HG03439 (cell line): ENCODE results near the gene PLCB1.
"Not testable (repeated sequence)": the region's sequence is repeated elsewhere in the genome, so short reads cannot be mapped to it uniquely, and the experiment has no call there.

Source experiments
- ATAC-seq: cut with Tn5 transposase; IDR thresholded peaks from one replicate; pipeline ENCODE4 v1.9.1; 2021; ENCODE audit warnings: mild to moderate bottlenecking, moderate library complexity; ENCODE audit not compliant: unreplicated experiment

PLCB1 gene

DNA sequence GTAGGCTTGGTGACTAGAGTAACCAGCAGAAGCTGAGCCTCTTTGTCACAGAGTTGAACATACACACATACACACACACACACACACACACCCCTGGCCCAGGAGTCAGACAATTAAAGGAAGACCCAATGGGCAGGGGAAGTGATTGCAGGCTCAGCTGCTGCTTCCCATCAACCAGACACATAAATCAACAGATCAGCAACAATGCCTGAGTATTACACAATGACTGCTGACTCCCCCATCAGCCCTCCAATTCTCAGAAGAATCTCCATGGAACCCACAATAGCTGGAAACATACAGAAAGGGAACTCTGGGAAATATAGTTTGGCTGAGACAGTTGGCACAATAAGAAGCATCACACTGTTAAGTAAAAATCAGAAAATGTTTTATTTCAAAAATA, 666.4 kb downstream of the PLCB1 start:
- no peak for ATAC-seq

- ATAC-seq: no peak
These were observed 668.0 kb downstream of the PLCB1 start for GRCh38 chr20:8800089-8800488.

DNA sequence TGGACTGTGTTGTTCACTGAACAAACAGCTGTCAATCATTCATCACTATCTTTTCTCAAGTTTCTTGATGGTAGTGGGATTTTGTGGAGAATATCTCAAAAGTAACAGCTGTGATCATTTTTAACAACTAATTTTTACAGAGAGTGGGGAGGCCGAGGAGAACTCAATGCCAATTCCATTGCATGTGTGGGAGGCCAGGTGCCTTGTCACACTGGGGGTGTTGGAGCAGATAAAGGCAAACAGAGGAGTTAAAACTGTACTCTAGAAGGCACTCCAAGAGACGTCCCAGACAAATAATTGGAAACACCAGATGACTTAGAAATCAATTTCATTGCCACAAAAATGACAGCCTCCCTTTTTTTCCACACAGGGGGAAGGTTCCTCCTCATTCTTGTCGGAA, 669.6 kb downstream of the PLCB1 start:
- ATAC-seq: no peak

DNA sequence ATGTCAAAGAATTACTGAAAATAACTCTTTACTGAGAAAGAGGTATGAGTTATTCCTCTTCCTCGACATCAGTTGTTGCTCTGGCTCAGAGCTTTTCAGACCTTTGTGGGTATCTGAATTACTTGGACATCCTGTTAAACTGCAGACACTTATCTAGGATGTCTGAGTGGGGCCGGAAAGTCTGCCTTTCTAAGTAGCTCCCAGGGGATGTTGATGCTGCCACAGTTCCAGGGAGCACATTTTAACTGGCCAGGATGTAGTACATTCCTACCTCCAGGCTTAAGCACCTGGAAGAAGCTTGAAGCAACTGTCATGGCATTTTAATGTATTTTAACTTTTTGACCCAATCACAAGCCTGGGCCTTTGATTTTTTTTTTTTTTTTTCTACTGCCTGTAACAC, 671.0 kb downstream of the PLCB1 start:
- ATAC-seq: no peak

DNA sequence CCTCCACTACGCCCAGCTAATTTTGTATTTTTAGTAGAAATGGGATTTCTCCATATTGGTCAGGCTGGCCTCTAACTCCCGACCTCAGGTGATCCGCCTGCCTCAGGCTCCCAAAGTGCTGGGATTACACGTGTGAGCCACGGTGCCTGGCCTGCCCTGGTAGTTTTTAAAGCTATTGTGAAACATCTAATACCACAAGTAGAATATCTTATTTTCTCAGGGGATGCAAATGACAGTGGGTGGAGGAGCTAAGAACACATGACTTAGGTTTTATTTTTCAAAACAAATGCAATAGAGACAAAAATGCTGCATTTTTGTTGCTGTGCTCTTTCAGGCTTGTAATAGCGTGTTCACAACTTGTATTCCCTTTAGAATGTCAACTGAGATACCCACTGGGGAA, 671.9 kb downstream of the PLCB1 start:
- no peak for ATAC-seq

DNA sequence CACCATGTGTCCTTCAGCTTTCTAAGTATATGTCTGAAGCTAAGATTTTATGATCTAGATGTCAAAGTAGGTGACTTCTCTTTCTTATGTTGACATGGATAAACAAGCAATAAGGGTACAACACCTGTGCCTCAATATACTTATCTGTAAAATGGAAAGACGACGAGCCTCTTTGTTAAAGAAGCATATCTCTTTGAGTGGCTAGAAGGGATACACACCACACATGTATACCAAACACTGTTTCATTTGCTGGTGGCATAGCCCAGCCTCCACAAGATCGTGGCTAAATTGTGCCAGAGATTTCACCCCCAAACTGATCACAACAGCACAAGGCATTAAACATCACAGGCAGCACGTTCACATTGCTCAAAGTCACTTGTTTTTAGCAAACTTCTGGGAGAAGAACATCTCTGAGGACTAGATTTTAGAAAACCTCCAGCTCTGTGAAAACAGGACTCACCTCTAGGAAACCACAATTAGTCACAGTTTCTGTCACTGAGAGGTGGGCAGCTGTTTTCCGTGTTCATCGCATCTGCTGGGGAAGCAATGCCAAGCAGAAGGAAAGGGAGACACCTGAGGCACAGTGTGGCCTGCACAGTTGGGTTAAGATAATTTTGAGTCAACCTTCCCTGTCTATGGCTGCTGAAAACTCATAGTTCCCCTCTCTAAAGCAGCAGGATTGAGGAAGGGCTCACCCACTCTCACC, 673.8 kb downstream of the PLCB1 start:
- no peak for ATAC-seq

DNA sequence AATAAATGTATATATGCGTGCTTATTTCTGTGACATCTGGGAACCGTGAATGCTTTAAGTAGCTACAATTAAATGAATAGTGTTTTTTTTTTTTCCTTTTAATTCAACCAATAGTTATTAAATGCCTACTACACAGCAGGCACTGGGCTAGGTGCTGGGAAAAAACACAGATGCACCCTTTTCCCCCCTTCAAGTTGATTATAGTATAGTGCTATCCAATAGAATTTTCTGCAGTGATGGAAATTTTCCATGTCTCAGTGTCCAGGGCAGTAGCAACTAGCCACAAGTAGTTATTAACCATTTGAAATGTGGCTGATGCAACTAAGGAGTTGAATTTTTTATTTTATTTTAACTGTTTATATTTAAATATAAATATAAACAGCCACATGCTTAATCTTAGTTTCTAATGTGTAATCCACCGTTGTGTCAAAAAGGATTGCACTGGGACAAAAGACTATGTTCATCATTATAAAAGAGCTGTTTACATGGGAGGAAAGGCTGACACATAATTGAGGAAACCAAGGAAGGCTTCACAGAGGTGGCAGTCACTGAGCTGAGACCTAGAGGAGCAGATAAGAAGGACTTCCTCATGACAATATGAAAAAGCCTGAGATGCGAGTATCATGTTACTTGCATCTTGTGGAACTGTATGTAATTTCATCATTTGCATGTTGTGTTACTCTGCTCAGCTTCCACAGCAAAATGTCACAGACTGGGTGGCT, 675.6 kb downstream of the PLCB1 start:
- ATAC-seq: no peak

DNA sequence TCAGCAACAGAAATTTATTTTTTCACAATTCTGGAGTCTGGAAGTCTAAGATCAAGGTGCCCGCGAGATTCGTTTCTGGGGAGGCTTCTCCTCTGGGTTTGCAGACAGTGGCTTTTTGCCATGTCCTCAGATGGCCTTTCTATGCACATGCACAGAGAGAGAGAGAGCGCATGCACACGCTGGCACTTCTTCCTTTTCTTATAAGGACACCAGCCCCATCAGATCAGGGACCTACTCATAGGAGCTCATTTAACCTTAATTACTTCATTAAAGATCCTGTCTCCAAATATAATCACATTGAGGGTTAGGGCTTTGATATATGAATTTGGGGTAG, 676.1 kb downstream of the PLCB1 start:
- no peak for ATAC-seq

DNA sequence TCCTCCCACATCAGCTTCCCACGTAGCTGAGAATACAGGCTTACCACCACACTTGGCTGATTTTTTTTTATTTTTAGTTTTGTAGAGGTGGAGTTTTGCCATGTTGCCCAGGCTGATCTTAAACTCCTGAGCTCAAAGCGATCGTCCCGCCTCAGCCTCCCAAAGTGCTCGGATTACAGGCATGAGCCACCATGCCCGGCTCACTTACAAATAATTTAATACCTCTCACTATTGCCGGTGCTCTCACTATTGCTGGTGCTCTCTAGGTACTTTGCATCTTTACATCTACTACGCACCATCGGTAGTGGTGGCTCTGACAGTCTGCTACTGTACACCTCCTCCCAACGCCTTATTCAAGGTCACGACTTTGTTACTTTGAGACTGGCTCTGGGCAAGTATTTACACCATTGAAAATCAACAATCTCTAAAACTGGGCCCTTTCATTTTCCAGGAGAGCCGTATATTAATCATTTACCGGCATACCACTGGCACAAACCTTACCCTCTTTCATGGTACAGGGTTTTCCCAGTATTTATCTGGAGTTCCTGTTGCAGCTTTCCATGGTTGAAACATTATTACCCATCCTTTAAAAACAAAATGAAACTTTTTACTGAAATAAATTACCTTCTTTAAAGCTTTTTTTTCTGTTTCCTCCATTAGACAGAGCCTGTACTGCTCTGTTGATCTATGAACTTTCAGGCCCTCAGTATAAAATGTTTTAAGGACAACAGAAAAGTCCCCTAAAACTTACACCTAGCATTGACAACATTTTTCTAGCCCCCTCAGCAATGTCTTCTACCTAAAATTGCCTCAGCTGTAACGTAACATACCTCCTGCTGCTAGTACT, 677.3 kb downstream of the PLCB1 start:
- no peak for ATAC-seq

DNA sequence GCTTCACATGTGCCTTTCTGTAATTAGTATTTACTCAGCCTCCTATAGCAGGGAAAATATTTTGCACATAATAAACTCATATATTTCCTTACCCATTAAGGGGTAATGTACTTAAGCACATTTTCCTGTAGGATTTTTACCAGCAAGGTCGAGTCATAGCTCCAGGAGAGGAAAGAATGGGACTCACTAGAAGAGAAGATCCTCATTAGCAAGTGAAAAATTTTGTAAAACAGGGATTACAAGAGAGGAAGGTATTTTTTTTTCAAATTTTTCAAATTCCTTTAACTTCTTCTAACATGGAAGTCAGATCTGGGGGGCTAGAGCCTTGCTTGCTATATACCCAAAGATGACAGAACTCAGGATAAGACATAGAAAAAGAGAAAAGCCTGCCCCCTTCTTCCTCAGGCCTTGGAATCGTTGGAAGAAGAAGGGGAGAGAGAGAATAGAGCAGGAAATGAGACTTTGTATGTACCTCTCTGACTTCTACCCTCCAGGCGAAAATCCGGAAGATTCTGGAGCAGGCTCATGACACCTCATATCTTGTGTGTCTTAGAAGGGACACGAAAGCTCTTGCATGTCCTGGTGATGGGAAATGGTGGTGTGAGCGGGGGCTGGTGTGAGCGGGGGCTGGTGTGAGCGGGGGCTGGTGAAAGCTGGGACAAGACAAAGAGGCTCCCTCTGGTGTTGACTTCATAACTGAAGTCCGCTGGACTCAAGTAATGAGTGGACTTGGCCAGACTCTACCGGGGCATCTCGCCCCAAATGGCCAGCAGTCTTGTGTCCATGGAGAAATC, 679.9 kb downstream of the PLCB1 start:
- no peak for ATAC-seq

DNA sequence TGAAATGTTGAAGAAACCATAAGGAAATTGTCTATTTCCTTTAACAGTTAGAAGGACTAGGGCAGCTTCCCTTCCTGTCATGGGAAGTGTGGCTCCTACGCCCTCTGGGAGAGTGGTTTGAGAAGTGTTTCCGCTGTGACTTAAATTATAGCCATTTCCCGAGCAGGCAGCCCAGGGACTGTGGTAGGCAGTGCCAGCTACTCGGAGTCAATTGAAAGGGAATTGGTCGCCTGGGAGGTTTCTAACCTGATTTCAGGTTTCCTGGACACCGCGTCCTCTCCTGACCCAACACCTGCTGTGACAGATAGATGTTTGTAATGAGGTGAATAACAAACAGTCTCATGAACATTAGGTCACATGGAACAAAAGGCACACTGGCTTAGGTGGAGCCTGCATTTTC, 680.8 kb downstream of the PLCB1 start:
- no peak for ATAC-seq

DNA sequence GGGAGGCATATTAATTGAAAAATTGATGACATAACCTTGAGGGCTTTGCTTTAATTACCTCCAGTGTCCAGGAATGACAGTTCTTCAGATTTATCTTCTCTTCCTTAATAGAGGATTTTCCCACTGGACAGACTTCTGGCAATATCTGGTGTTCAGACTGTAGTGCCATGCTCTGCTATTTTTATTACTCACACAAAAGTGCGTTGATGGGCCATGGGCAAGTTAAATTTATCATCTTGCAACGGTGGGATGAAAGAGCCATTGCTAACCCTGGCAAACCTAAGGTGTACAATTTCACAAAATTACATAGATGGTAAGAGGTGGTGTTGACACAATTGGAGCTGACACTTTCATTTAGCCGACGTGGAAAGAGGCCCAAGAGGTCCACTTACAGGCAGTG, 683.1 kb downstream of the PLCB1 start:
- no peak for ATAC-seq

GRCh38 chr20:8829256-8829655, 697.2 kb downstream of the PLCB1 start:
- no peak for ATAC-seq

GRCh38 chr20:8834294-8834693, 702.2 kb downstream of the PLCB1 start:
- ATAC-seq: not testable (repeated sequence)

DNA sequence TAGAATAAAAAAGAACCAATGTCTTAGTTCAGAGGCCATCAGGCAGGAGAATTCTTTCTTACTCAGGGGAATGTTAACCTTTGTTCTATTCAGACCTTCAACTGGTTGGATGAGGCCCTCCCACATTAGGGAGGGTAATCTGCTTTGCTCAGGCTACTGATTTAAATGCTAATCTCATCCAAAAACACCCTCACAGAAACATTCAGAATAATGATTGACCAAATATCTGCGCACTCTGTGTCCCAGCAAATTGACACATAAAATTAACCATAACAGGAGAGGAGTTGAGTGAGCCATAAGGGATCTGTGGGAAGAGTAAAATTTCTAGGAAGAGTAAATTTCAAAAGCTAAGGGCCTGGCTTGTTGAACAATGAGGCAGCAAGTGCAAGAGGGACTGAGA, 702.8 kb downstream of the PLCB1 start:
- no peak for ATAC-seq

GRCh38 chr20:8837396-8837795, 705.3 kb downstream of the PLCB1 start:
- ATAC-seq: no peak

GRCh38 chr20:8842525-8842924, 710.5 kb downstream of the PLCB1 start:
- ATAC-seq: no peak

GRCh38 chr20:8844179-8844578, 712.1 kb downstream of the PLCB1 start:
- ATAC-seq: no peak

DNA sequence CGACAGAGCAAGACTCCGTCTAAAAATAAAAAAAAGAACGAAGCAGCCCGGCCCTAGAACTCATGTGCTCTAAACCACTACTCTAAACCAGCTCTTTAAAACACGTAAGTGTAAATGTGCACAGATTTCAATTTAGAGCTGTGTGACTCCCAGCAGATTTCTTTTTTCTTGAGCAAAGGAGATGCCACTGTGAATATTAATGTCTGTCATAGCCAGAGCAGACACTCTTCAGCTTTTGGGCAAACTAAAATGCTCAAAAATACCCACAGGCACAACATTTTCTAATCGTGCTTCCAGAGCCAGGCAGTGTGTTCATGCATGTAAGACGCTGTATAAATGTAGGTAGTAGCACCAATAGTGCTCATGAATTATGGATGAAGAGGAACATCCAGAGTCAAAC, 717.9 kb downstream of the PLCB1 start:
- ATAC-seq: no peak

DNA sequence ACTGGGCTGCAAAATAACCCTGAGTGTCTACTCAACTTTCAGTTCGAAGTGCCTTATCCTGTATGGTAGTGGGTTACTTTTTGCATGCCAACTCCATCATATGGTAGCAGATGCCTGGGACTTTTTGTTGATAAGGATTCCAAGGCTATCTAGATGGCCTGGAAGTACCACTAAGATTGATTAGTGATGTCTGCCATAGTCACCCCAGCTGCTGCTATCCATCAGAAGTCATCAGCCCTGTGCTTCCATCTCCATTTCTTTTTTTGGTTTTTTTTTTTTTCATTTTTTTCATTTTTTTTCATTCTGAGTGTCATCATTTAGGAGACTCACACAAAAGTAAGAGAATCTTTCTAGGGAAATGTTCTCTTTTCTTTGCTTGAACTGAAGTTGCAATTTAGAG, 719.4 kb downstream of the PLCB1 start:
- no peak for ATAC-seq

DNA sequence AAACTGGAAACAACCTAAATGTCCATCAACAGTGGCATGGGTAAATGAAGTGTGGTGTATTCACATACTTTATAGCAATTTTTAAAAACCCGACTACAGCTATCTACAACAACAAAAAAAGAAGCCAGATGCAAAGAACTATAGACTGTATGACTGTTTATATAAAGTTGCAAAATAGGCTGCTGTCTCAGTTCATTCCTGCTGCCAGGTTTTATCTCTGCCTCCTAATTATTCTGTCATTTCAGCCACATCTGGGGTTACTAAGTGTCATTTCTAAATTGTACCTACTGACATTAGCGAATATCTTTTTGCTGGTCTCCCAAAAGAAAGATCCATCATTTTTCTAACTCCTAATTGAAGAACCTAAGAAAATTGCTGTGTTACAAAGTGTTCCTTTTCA, 719.9 kb downstream of the PLCB1 start:
- not testable (repeated sequence) for ATAC-seq
